Endothelial cell (in vitro differentiated cells): ENCODE data around the gene ANXA2. TPM values are rescaled to one million over a fixed set of nuclear protein-coding genes. Genes with fewer than 3 reads are reported as not detected.

ENCODE experiments used
- DNase-seq: peaks from one replicate; pipeline ENCODE4 v3.0.0; 2021; ENCODE audit warnings: low spot score
- H3K27ac Mint-ChIP-seq: one replicate; pipeline ENCODE4 v1.8.0; 2021; ENCODE audit warnings: mixed read lengths, inconsistent platforms; ENCODE audit not compliant: unreplicated experiment
- H3K27me3 Mint-ChIP-seq: one replicate; pipeline ENCODE4 v1.8.0; 2021; ENCODE audit warnings: mild to moderate bottlenecking, moderate library complexity, mixed read lengths, inconsistent platforms; ENCODE audit not compliant: unreplicated experiment
- H3K36me3 Mint-ChIP-seq: one replicate; pipeline ENCODE4 v1.8.0; 2021; ENCODE audit warnings: mild to moderate bottlenecking, low read depth, mixed read lengths, inconsistent platforms; ENCODE audit not compliant: unreplicated experiment
- H3K4me1 Mint-ChIP-seq: one replicate; pipeline ENCODE4 v1.8.0; 2021; ENCODE audit warnings: mild to moderate bottlenecking, mixed read lengths, inconsistent platforms; ENCODE audit not compliant: unreplicated experiment
- H3K4me3 Mint-ChIP-seq: one replicate; pipeline ENCODE4 v1.8.0; 2021; ENCODE audit warnings: mild to moderate bottlenecking, mixed read lengths, inconsistent platforms; ENCODE audit not compliant: unreplicated experiment
- H3K9me3 Mint-ChIP-seq: one replicate; pipeline ENCODE4 v1.8.0; 2021; ENCODE audit warnings: mixed read lengths, inconsistent platforms; ENCODE audit not compliant: unreplicated experiment
- CTCF ChIP-seq: fragments of 200-600 bp; sonication (generic); IDR thresholded peaks from one replicate; pipeline ENCODE4 v1.5.0; 2021; ENCODE audit warnings: antibody characterized with exemption; ENCODE audit not compliant: unreplicated experiment
- total RNA-seq: library from RNA; stranded (reverse); fragmentation: NEBNext Ultra II Directional; extraction: Animal tissue kit (Norgen Biotek cat#: 25700); gene quantifications from one replicate; pipeline ENCODE4 v1.2.1, GENCODE V29; 2021; ENCODE audit not compliant: unreplicated experiment

Gene ANXA2
- total RNA-seq, 1 donor from 2014 or later: 283 TPM

GRCh38 chr15:60389261-60390077 lies 8.3 kb downstream of the ANXA2 start:
- no peak for DNase-seq
- H3K27me3 Mint-ChIP-seq: no peaks in the 10 kb centered on the region
- no peak overlapping the region for H3K4me3 Mint-ChIP-seq
- H3K27ac Mint-ChIP-seq: peak overlapping the region; percentile 2
- TF ChIP-seq CTCF: no peak
- peaks cover 28% of the 10 kb centered on the region for H3K4me1 Mint-ChIP-seq
- no peaks in the 10 kb centered on the region for H3K9me3 Mint-ChIP-seq
- peaks cover 4% of the 10 kb centered on the region for H3K36me3 Mint-ChIP-seq

- H3K4me1 Mint-ChIP-seq: peaks cover 12% of the 10 kb centered on the region
- H3K36me3 Mint-ChIP-seq: peaks cover 4% of the 10 kb centered on the region
- H3K27ac Mint-ChIP-seq: no peak overlapping the region
- no peak for TF ChIP-seq CTCF
- H3K9me3 Mint-ChIP-seq: no peaks in the 10 kb centered on the region
- H3K27me3 Mint-ChIP-seq: no peaks in the 10 kb centered on the region
- no peak for DNase-seq
- no peak overlapping the region for H3K4me3 Mint-ChIP-seq
These were observed 10.5 kb downstream of the ANXA2 start for GRCh38 chr15:60387321-60387720.

GRCh38 chr15:60386615-60387014 lies 11.2 kb downstream of the ANXA2 start:
- H3K27ac Mint-ChIP-seq: no peak overlapping the region

GRCh38 chr15:60385620-60386552 lies 11.9 kb downstream of the ANXA2 start:
- Mint-ChIP-seq H3K9me3 (no peaks in the 10 kb centered on the region), H3K4me1 (peaks cover 3% of the 10 kb centered on the region), H3K4me3 (no peak overlapping the region), H3K27ac (no peak overlapping the region), H3K36me3 (peaks cover 11% of the 10 kb centered on the region), H3K27me3 (no peaks in the 10 kb centered on the region)
- TF ChIP-seq CTCF: no peak
- DNase-seq: no peak

More at GRCh38 chr15:60386615-60387014, 11.2 kb downstream of the ANXA2 start:
- H3K9me3 Mint-ChIP-seq: no peaks in the 10 kb centered on the region
- no peak for DNase-seq
- TF ChIP-seq CTCF: no peak
- peaks cover 10% of the 10 kb centered on the region for H3K4me1 Mint-ChIP-seq
- H3K27me3 Mint-ChIP-seq: no peaks in the 10 kb centered on the region
- H3K4me3 Mint-ChIP-seq: no peak overlapping the region
- H3K36me3 Mint-ChIP-seq: peaks cover 4% of the 10 kb centered on the region
